ENCODE data around the gene FOXP1. TPM values are rescaled to one million over a fixed set of nuclear protein-coding genes. Genes with fewer than 3 reads are reported as not detected.
"Not testable (repeated sequence)": the region's sequence is repeated elsewhere in the genome, so short reads cannot be mapped to it uniquely, and the experiment has no call there.

Gene FOXP1
- total and polyA plus RNA-seq, 2 of the 13 experiments (the other 11 are each of a cell fraction or from before 2014, with no cell fraction given): 40.4 to 59.0 TPM

- TF ChIP-seq ZNF710 (CRISPR knock-in tag; IDR thresholded peaks at IDR 0.05; ENCODE audit: borderline replicate concordance): no peak
These were observed 52.5 kb downstream of the FOXP1 start (continued) for GRCh38 chr3:71530903-71531530.

- Histone ChIP-seq H3K4me3 (replicated peaks in 1 of 3; ENCODE audit: insufficient read depth in 1 of 3, low read depth in 2 of 3, low read length in 3 of 3) (no peak overlapping the region), H3K4me2 (ENCODE audit: low read depth, low read length) (no peak overlapping the region), H2AFZ (ENCODE audit: low read length) (no peak overlapping the region), H3K4me1 (ENCODE audit: insufficient read depth, low read length) (no peaks in the 10 kb centered on the region), H3K79me2 (ENCODE audit: insufficient read depth, low read length) (peaks cover 5% of the 10 kb centered on the region), H3K36me3 (replicated peaks in 1 of 2; ENCODE audit: control insufficient read depth in 1 of 2, insufficient read depth in 2 of 2, low read length in 2 of 2) (peaks cover 1 to 12% of the 10 kb centered on the region in 2 experiments; a peak in 2 of 5 replicates), H3K9ac (ENCODE audit: insufficient read depth, low read depth, low read length) (no peak overlapping the region), H3K27ac (ENCODE audit: extremely low read length, insufficient read depth, low read length) (no peak overlapping the region), H3K9me3 (ENCODE audit: low read length) (no peaks in the 10 kb centered on the region), H4K20me1 (ENCODE audit: insufficient read depth, low read length) (peaks cover 3% of the 10 kb centered on the region), H3K27me3 (ENCODE audit: control insufficient read depth in 1 of 2, insufficient read depth in 2 of 2, low read length in 2 of 2) (no peaks in the 10 kb centered on the region)
- ChIA-PET POLR2A (no interaction called here), CTCF (ENCODE audit: low intra/inter-chr PET ratio, low total read pairs) (no interaction called here)
- no TSS peak for BruUV-seq (replicated peaks)
- DNase-seq (ENCODE audit: low spot score): no peak
- FAIRE-seq: no peak
- no peak for ATAC-seq
- in situ Hi-C loops (cut with HindIII; ENCODE audit: extremely low pct_ligation_motif_present, low pct_unique_long_range_greater_than_20kb) (no loop called here), intact Hi-C loops (cut with micrococcal nuclease; ENCODE audit: unreplicated experiment) (no loop called here)
- TF ChIP-seq ZXDC (CRISPR knock-in tag; IDR thresholded peaks at IDR 0.05) (no peak), ZNF138 (CRISPR knock-in tag; IDR thresholded peaks at IDR 0.05; ENCODE audit: low read depth) (no peak), ZNF326 (CRISPR knock-in tag; IDR thresholded peaks at IDR 0.05; ENCODE audit: borderline replicate concordance) (no peak), ETV5 (CRISPR knock-in tag; IDR thresholded peaks at IDR 0.05; ENCODE audit: borderline replicate concordance) (no peak), SRF (IDR thresholded peaks at IDR 0.05; ENCODE audit: low read depth, low read length) (peak; percentile 54; the same call in 1 of the 2 replicates), ZMYM2 (CRISPR knock-in tag; IDR thresholded peaks at IDR 0.05) (no peak), HNRNPL (IDR thresholded peaks at IDR 0.05; ENCODE audit: low read depth, low read length) (no peak), RARG (CRISPR knock-in tag; IDR thresholded peaks at IDR 0.05; ENCODE audit: low read depth) (no peak)
- 90% methylated on average over 2 of the region's 2 CpGs for WGBS (ENCODE audit: low lambda C conversion rate)
These were observed 54.7 kb downstream of the FOXP1 start for GRCh38 chr3:71528816-71529215.

GRCh38 chr3:71526448-71526847 lies 57.1 kb downstream of the FOXP1 start:
- 97% methylated on average over 9 of the region's 9 CpGs for WGBS (ENCODE audit: low lambda C conversion rate)
- CTCF ChIA-PET (ENCODE audit: low intra/inter-chr PET ratio, low total read pairs); H3K4me1 ChIP-seq (ENCODE audit: insufficient read depth, low read length); FAIRE-seq; POLR2A ChIA-PET; H3K4me3 ChIP-seq (replicated peaks in 1 of 3; ENCODE audit: insufficient read depth in 1 of 3, low read depth in 2 of 3, low read length in 3 of 3); H4K20me1 ChIP-seq (ENCODE audit: insufficient read depth, low read length); H3K27ac ChIP-seq (ENCODE audit: extremely low read length, insufficient read depth, low read length); in situ Hi-C loops (cut with HindIII; ENCODE audit: extremely low pct_ligation_motif_present, low pct_unique_long_range_greater_than_20kb); H2AFZ ChIP-seq (ENCODE audit: low read length); H3K9me3 ChIP-seq (ENCODE audit: low read length); H3K27me3 ChIP-seq (ENCODE audit: control insufficient read depth in 1 of 2, insufficient read depth in 2 of 2, low read length in 2 of 2); ATAC-seq; BruUV-seq (replicated peaks); H3K4me2 ChIP-seq (ENCODE audit: low read depth, low read length); H3K9ac ChIP-seq (ENCODE audit: insufficient read depth, low read depth, low read length); intact Hi-C loops (cut with micrococcal nuclease; ENCODE audit: unreplicated experiment); DNase-seq (ENCODE audit: low spot score): not testable (repeated sequence)
- Histone ChIP-seq H3K79me2 (ENCODE audit: insufficient read depth, low read length) (peaks cover 10% of the 10 kb centered on the region), H3K36me3 (replicated peaks in 1 of 2; ENCODE audit: control insufficient read depth in 1 of 2, insufficient read depth in 2 of 2, low read length in 2 of 2) (peaks cover 3 to 17% of the 10 kb centered on the region in 2 experiments; a peak in 3 of 5 replicates)
